Thyroid gland (tissue), 4 donors: Measurements from ENCODE around the gene SENP7. TPM values are rescaled to one million over a fixed set of nuclear protein-coding genes. Genes with fewer than 3 reads are reported as not detected.

Experiments
- DNase-seq, 2 donors: peaks; one replicate each; pipeline ENCODE4 v3.0.0-alpha.2; 2019
- H3K27ac ChIP-seq, 3 donors: fragments of 200-600 bp; sonication (generic); 1 replicate in 2 of 3; 2 replicates in 1 of 3; pipeline ENCODE4 v1.5.1; 2016 to 2019; ENCODE audit warnings: mild to moderate bottlenecking in 1 of 3, moderate library complexity in 1 of 3
- H3K27me3 ChIP-seq: fragments of 200-600 bp; sonication (generic); one replicate; pipeline ENCODE4 v1.5.1; 2019
- H3K36me3 ChIP-seq, 2 donors: fragments of 200-600 bp; sonication (generic); one replicate each; pipeline ENCODE4 v1.5.1; 2016 to 2019
- H3K4me1 ChIP-seq, 2 donors: fragments of 200-600 bp; sonication (generic); one replicate each; pipeline ENCODE4 v1.5.1; 2017 to 2019
- H3K4me3 ChIP-seq, 3 donors: fragments of 200-600 bp; sonication (generic); replicated peaks in 1 of 3; 1 replicate in 2 of 3; 2 replicates in 1 of 3; pipeline ENCODE4 v1.5.1; 2016; ENCODE audit warnings: mild to moderate bottlenecking in 1 of 3
- H3K9me3 ChIP-seq: fragments of 200-600 bp; sonication (generic); one replicate; pipeline ENCODE4 v1.5.1; 2017
- CTCF ChIP-seq, 6 experiments: fragments of 200-600 bp in 3 of 6; fragments of 450-650 bp in 3 of 6; sonication (generic) in 3 of 6; IDR thresholded peaks; one replicate each; pipeline ENCODE4 v1.5.1; 2016 to 2019; ENCODE audit warnings: antibody characterized with exemption in 6 of 6, mild to moderate bottlenecking in 2 of 6, inconsistent platforms in 1 of 6, moderate library complexity in 1 of 6
- POLR2A ChIP-seq, 2 donors: fragments of 450-650 bp; IDR thresholded peaks; one replicate each; pipeline ENCODE4 v1.6.1; 2017; ENCODE audit warnings: antibody characterized with exemption in 2 of 2, mild to moderate bottlenecking in 2 of 2, moderate library complexity in 1 of 2
- WGBS, 2 donors: methylation state at CpG; one replicate each; pipeline ENCODE4 v1.1.5; 2017; 5-methylcytosine and 5-hydroxymethylcytosine counted together
- intact Hi-C: fragments of 100-400 bp; cut with DNase I; formaldehyde crosslinking; loops from one replicate; pipeline ENCODE4 v1.15.1; 2023
- total RNA-seq, 4 donors: library from RNA; depleted of rRNA; stranded (reverse); fragments of >200 nt; gene quantifications; one replicate each; pipeline ENCODE4 v1.2.3, GENCODE V29; 2016

SENP7 gene
- total RNA-seq, 4 donors from 2014 or later: 30.2 to 42.9 (median 31.5) TPM

- H3K4me1 ChIP-seq: no peaks in the 10 kb centered on the region
- no peaks in the 10 kb centered on the region for H3K9me3 ChIP-seq
- intact Hi-C loops: no loop called here
- no peak overlapping the region for H3K4me3 ChIP-seq
- H3K27ac ChIP-seq: no peak overlapping the region
- TF ChIP-seq CTCF (IDR thresholded peaks at IDR 0.05): no peak
- no peak for TF ChIP-seq POLR2A (IDR thresholded peaks at IDR 0.05)
- no peaks in the 10 kb centered on the region for H3K27me3 ChIP-seq
- no peak for DNase-seq
- WGBS, 2 donors: 54 to 84% methylated on average over 4 to 8 of the region's 8 CpGs
- H3K36me3 ChIP-seq: no peaks in the 10 kb centered on the region
These were observed 212.9 kb downstream of the SENP7 start for GRCh38 chr3:101300073-101300472.

- Histone ChIP-seq H3K9me3 (no peaks in the 10 kb centered on the region), H3K36me3 (no peaks in the 10 kb centered on the region), H3K4me1 (no peaks in the 10 kb centered on the region), H3K4me3 (no peak overlapping the region), H3K27me3 (no peaks in the 10 kb centered on the region), H3K27ac (no peak overlapping the region)
- DNase-seq: no peak
- intact Hi-C loops: no loop called here
- TF ChIP-seq POLR2A (IDR thresholded peaks at IDR 0.05) (no peak), CTCF (IDR thresholded peaks at IDR 0.05) (no peak)
These were observed 221.0 kb downstream of the SENP7 start for GRCh38 chr3:101292027-101292426.

GRCh38 chr3:101288294-101288693 lies 224.7 kb downstream of the SENP7 start:
- DNase-seq: no peak
- Histone ChIP-seq H3K36me3 (no peaks in the 10 kb centered on the region), H3K9me3 (no peaks in the 10 kb centered on the region), H3K4me1 (no peaks in the 10 kb centered on the region), H3K4me3 (no peak overlapping the region), H3K27me3 (no peaks in the 10 kb centered on the region), H3K27ac (no peak overlapping the region)
- intact Hi-C loops: no loop called here
- 82 to 85% methylated on average over 2 of the region's 2 CpGs for WGBS, 2 donors
- no peak for TF ChIP-seq CTCF (IDR thresholded peaks at IDR 0.05)
- no peak for TF ChIP-seq POLR2A (IDR thresholded peaks at IDR 0.05)

GRCh38 chr3:101284757-101285156 lies 228.3 kb downstream of the SENP7 start:
- intact Hi-C loops: no loop called here

GRCh38 chr3:101281521-101282030 lies 231.4 kb downstream of the SENP7 start:
- H3K4me3 ChIP-seq: no peak overlapping the region
- H3K36me3 ChIP-seq: no peaks in the 10 kb centered on the region
- WGBS, 2 donors: 51 to 70% methylated on average over 3 of the region's 3 CpGs
- H3K4me1 ChIP-seq: no peaks in the 10 kb centered on the region
- intact Hi-C loops: no loop called here
- no peaks in the 10 kb centered on the region for H3K9me3 ChIP-seq
- TF ChIP-seq CTCF (IDR thresholded peaks at IDR 0.05) (no peak), POLR2A (IDR thresholded peaks at IDR 0.05) (no peak)
- no peaks in the 10 kb centered on the region for H3K27me3 ChIP-seq
- H3K27ac ChIP-seq: no peak overlapping the region
- no peak for DNase-seq

More at GRCh38 chr3:101284757-101285156, 228.3 kb downstream of the SENP7 start:
- no peak overlapping the region for H3K4me3 ChIP-seq
- no peaks in the 10 kb centered on the region for H3K27me3 ChIP-seq
- 83 to 90% methylated on average over 1 of the region's 1 CpG for WGBS, 2 donors
- no peak overlapping the region for H3K27ac ChIP-seq
- no peak for DNase-seq
- no peaks in the 10 kb centered on the region for H3K9me3 ChIP-seq
- no peaks in the 10 kb centered on the region for H3K4me1 ChIP-seq
- H3K36me3 ChIP-seq: no peaks in the 10 kb centered on the region
- TF ChIP-seq CTCF (IDR thresholded peaks at IDR 0.05) (no peak), POLR2A (IDR thresholded peaks at IDR 0.05) (no peak)
